Keratinocyte (primary cell): ENCODE data around the gene MLXIPL. TPM values are rescaled to one million over a fixed set of nuclear protein-coding genes. Genes with fewer than 3 reads are reported as not detected.

Source experiments
- DNase-seq: peaks from one replicate; pipeline ENCODE4 v3.0.0-alpha.2; 2011; ENCODE audit warnings: low read depth, missing footprints, low spot score
- FAIRE-seq: peaks from 2 replicates; lab custom pipeline; 2011; peaks lifted over from hg19 to GRCh38; lab: Jason Lieb, UNC
- H2AFZ ChIP-seq: 2 replicates; pipeline ENCODE4 v1.6.0; 2012; ENCODE audit warnings: low read length, control low read depth, inconsistent platforms; ENCODE audit not compliant: control insufficient read depth
- H3K27ac ChIP-seq: 2 replicates; pipeline ENCODE4 v1.5.1; 2011; ENCODE audit warnings: low read length; ENCODE audit not compliant: control insufficient read depth, insufficient read depth
- H3K27me3 ChIP-seq: 3 replicates; pipeline ENCODE4 v1.6.0; 2011; ENCODE audit warnings: low read length; ENCODE audit not compliant: control insufficient read depth, insufficient read depth; ENCODE audit errors: extremely low read depth
- H3K36me3 ChIP-seq, 2 experiments: 2 replicates in 1 of 2; 3 replicates in 1 of 2; pipeline ENCODE4 v1.5.1; 2011; ENCODE audit warnings: low read length in 2 of 2, mild to moderate bottlenecking in 1 of 2; ENCODE audit not compliant: control insufficient read depth in 2 of 2, insufficient read depth in 2 of 2; ENCODE audit errors: extremely low read depth in 1 of 2
- H3K4me1 ChIP-seq: 3 replicates; pipeline ENCODE4 v1.5.1; 2011; ENCODE audit warnings: low read length; ENCODE audit not compliant: control insufficient read depth, insufficient read depth; ENCODE audit errors: extremely low read depth
- H3K4me2 ChIP-seq: 3 replicates; pipeline ENCODE4 v1.6.0; 2011; ENCODE audit warnings: low read depth, low read length; ENCODE audit not compliant: control insufficient read depth, insufficient read depth; ENCODE audit errors: extremely low read depth
- H3K4me3 ChIP-seq, 3 experiments: fragments of 200-600 bp in 1 of 3; sonication (generic) in 1 of 3; 2 replicates in 2 of 3; 3 replicates in 1 of 3; pipeline ENCODE4 v1.5.1; 2011 to 2016; ENCODE audit warnings: low read length in 3 of 3, mild to moderate bottlenecking in 3 of 3, control low read depth in 2 of 3, inconsistent platforms in 1 of 3, low read depth in 1 of 3, mixed read lengths in 1 of 3, mixed run types in 1 of 3, moderate library complexity in 1 of 3; ENCODE audit not compliant: control insufficient read depth in 2 of 3, insufficient read depth in 2 of 3; ENCODE audit errors: extremely low read depth in 1 of 3
- H3K79me2 ChIP-seq: 2 replicates; pipeline ENCODE4 v1.6.0; 2012; ENCODE audit warnings: low read length; ENCODE audit not compliant: control insufficient read depth, insufficient read depth
- H3K9ac ChIP-seq: 3 replicates; pipeline ENCODE4 v1.6.0; 2011; ENCODE audit warnings: low read length; ENCODE audit not compliant: control insufficient read depth, insufficient read depth; ENCODE audit errors: extremely low read depth
- H3K9me1 ChIP-seq: 3 replicates; pipeline ENCODE4 v1.6.0; 2011; ENCODE audit warnings: low read length; ENCODE audit not compliant: control insufficient read depth, insufficient read depth; ENCODE audit errors: extremely low read depth
- H3K9me3 ChIP-seq: 2 replicates; pipeline ENCODE4 v1.5.1; 2012; ENCODE audit warnings: low read depth, low read length; ENCODE audit not compliant: control insufficient read depth
- H4K20me1 ChIP-seq: 3 replicates; pipeline ENCODE4 v1.6.0; 2011; ENCODE audit warnings: low read length; ENCODE audit not compliant: control insufficient read depth, insufficient read depth; ENCODE audit errors: extremely low read depth
- EZH2 ChIP-seq: IDR thresholded peaks from one replicate; pipeline ENCODE4 v1.6.1; 2012; ENCODE audit warnings: inconsistent platforms, mild to moderate bottlenecking, low read length, moderate library complexity
- dilution Hi-C: fragments of 300-500 bp; cut with MboI; formaldehyde crosslinking; loops from one replicate; pipeline ENCODE4 v1.7.0; 2020; ENCODE audit warnings: low sequenced_read_pairs; ENCODE audit not compliant: extremely low pct_ligation_motif_present
- polyA plus RNA-seq, 5 experiments: library from polyadenylated mRNA; depleted of rRNA in 3 of 5; stranded (reverse) in 3 of 5; stranded (forward) in 1 of 5; unstranded in 1 of 5; fragments of >200 nt; gene quantifications; 1 replicate in 1 of 5; 2 replicates in 3 of 5; 3 replicates in 1 of 5; pipeline versions ENCODE4 v1.2.1 to v1.2.3, GENCODE V29; 2011 to 2012; ENCODE audit warnings: missing spikeins in 2 of 5, low read depth in 1 of 5, low replicate concordance in 1 of 5
- TF ChIP-seq, protein P1 (sequence below), 3 experiments: IDR thresholded peaks in 1 of 3; conservative IDR thresholded peaks in 1 of 3; optimal IDR thresholded peaks in 1 of 3; 2 replicates in 2 of 3; 3 replicates in 1 of 3; pipeline versions ENCODE3 to v1.5.1; 2011; ENCODE audit warnings: low read length in 3 of 3, mild to moderate bottlenecking in 3 of 3, moderate library complexity in 2 of 3, control low read depth in 1 of 3, inconsistent platforms in 1 of 3; ENCODE audit not compliant: insufficient read depth in 2 of 3; ENCODE audit errors: extremely low read depth in 1 of 3

Gene MLXIPL
- polyA plus RNA-seq, 1 donor (not counting 4 experiments of a cell fraction or from before 2014, with no cell fraction given) = 0.05 TPM

DNA sequence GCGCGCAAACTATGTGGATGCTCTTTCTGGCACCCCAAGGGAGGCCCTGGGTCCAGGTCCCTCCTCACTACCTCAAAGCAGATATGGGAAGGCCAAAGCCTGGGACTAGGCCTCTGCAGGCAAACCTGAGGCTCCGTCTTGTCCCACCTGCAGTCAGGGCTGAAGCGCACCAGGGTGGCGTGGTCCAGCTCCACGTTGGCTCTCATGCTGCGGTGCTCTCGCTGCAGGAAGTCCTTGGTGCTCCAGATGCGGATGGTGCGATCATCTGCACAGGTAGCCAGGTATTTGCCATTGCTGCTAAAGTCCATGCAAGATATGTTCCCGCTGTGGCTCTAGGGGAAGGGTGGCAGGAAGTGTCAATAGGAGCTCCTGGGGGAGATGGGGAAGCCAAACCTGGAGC is 50.5 kb downstream of the MLXIPL start:
- Histone ChIP-seq H3K27ac (no peak overlapping the region), H3K9ac (no peak overlapping the region), H4K20me1 (peaks cover 2% of the 10 kb centered on the region), H3K4me1 (peaks cover 8% of the 10 kb centered on the region), H3K36me3 (peaks cover 31 to 35% of the 10 kb centered on the region in 2 experiments), H3K79me2 (peaks cover 30% of the 10 kb centered on the region), H2AFZ (no peak overlapping the region), H3K4me2 (no peak overlapping the region), H3K4me3 (no peak overlapping the region), H3K27me3 (no peaks in the 10 kb centered on the region), H3K9me3 (no peaks in the 10 kb centered on the region), H3K9me1 (no peaks in the 10 kb centered on the region)
- TF ChIP-seq EZH2 = no peak
- TF ChIP-seq, protein P1, sequence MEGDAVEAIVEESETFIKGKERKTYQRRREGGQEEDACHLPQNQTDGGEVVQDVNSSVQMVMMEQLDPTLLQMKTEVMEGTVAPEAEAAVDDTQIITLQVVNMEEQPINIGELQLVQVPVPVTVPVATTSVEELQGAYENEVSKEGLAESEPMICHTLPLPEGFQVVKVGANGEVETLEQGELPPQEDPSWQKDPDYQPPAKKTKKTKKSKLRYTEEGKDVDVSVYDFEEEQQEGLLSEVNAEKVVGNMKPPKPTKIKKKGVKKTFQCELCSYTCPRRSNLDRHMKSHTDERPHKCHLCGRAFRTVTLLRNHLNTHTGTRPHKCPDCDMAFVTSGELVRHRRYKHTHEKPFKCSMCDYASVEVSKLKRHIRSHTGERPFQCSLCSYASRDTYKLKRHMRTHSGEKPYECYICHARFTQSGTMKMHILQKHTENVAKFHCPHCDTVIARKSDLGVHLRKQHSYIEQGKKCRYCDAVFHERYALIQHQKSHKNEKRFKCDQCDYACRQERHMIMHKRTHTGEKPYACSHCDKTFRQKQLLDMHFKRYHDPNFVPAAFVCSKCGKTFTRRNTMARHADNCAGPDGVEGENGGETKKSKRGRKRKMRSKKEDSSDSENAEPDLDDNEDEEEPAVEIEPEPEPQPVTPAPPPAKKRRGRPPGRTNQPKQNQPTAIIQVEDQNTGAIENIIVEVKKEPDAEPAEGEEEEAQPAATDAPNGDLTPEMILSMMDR (optimal IDR thresholded peaks at IDR 0.05 in 1 of 3, IDR thresholded peaks at IDR 0.05 in 1 of 3, conservative IDR thresholded peaks at IDR 0.05 in 1 of 3; ENCODE audit: extremely low read depth in 1 of 3, insufficient read depth in 2 of 3, low read length in 3 of 3) = no peak
- FAIRE-seq (no peak), DNase-seq (no peak)
- dilution Hi-C loops = no loop called here

DNA sequence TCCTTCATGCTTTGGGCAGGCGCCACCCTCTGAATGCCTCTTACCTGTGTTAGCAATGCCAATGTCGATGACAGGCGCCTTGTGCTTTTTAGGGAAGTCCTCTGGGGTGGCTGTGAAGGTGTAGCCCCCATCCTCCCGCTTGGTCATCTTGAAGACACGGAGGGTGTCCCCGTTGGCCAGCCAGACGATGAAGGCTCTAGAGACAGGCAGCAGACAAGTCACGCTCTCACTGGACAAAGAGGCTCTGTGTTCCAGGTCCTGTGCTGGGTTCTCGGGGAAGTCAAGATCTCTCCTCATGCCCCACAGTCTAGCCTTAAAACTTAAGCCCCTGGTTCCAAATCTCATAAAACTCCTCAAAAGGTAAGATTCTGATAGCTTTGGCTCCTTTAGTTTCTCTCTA is 51.0 kb downstream of the MLXIPL start:
- no peak for TF ChIP-seq EZH2
- TF ChIP-seq, protein P1 (optimal IDR thresholded peaks at IDR 0.05 in 1 of 3, IDR thresholded peaks at IDR 0.05 in 1 of 3, conservative IDR thresholded peaks at IDR 0.05 in 1 of 3; ENCODE audit: extremely low read depth in 1 of 3, insufficient read depth in 2 of 3, low read length in 3 of 3) = no peak
- Histone ChIP-seq H3K9ac (no peak overlapping the region), H3K27ac (no peak overlapping the region), H2AFZ (no peak overlapping the region), H3K36me3 (peaks cover 31 to 35% of the 10 kb centered on the region in 2 experiments), H4K20me1 (peaks cover 2% of the 10 kb centered on the region), H3K4me1 (peaks cover 8% of the 10 kb centered on the region), H3K79me2 (peaks cover 30% of the 10 kb centered on the region), H3K4me2 (no peak overlapping the region), H3K27me3 (no peaks in the 10 kb centered on the region), H3K9me1 (no peaks in the 10 kb centered on the region), H3K9me3 (no peaks in the 10 kb centered on the region), H3K4me3 (no peak overlapping the region)
- FAIRE-seq (no peak), DNase-seq (no peak)
- dilution Hi-C loops = no loop called here
